H1 (cell line): ENCODE measurements around the gene COL4A3. TPM values are rescaled to one million over a fixed set of nuclear protein-coding genes. Genes with fewer than 3 reads are reported as not detected.

ENCODE experiments used
- CTCF ChIA-PET: fragments of 300-600 bp; sonication (Branson Sonifier 250); formaldehyde crosslinking; loops from one replicate; lab custom pipeline; 2021; ENCODE audit not compliant: partially characterized antibody; lab: Charles Lee
- POLR2A ChIA-PET: fragments of 300-600 bp; sonication (Branson Sonifier 250); formaldehyde crosslinking; loops from one replicate; lab custom pipeline; 2021; ENCODE audit warnings: inconsistent platforms; ENCODE audit not compliant: partially characterized antibody; lab: Charles Lee
- DNase-seq, 2 experiments: peaks; one replicate each; pipeline versions ENCODE4 v3.0.0 to v3.0.0-alpha.2; 2010 to 2022; ENCODE audit warnings: low spot score in 2 of 2, low read depth in 1 of 2, mixed read lengths in 1 of 2
- FAIRE-seq: peaks from 2 replicates; lab custom pipeline; 2011; peaks lifted over from hg19 to GRCh38; lab: Jason Lieb, UNC
- H2AFZ ChIP-seq: 2 replicates; pipeline ENCODE4 v1.8.1; 2012; ENCODE audit warnings: low read length, inconsistent platforms
- H2AK5ac ChIP-seq: 2 replicates; pipeline ENCODE4 v1.6.1; 2013; ENCODE audit warnings: low read depth, low read length
- H2BK120ac ChIP-seq: replicated peaks from 2 replicates; pipeline ENCODE3; 2013; ENCODE audit warnings: low read depth, low read length, inconsistent platforms
- H2BK12ac ChIP-seq: 2 replicates; pipeline ENCODE4 v1.6.1; 2013; ENCODE audit warnings: low read depth, low read length
- H2BK15ac ChIP-seq: 2 replicates; pipeline ENCODE4 v1.6.1; 2013; ENCODE audit warnings: low read length
- H2BK20ac ChIP-seq: 2 replicates; pipeline ENCODE4 v1.6.1; 2013; ENCODE audit warnings: low read length
- H2BK5ac ChIP-seq: 2 replicates; pipeline ENCODE4 v1.6.1; 2013; ENCODE audit warnings: low read depth, low read length
- H3K14ac ChIP-seq: 2 replicates; pipeline ENCODE4 v1.6.1; 2013; ENCODE audit warnings: inconsistent platforms; ENCODE audit not compliant: insufficient read length
- H3K18ac ChIP-seq: 2 replicates; pipeline ENCODE4 v1.6.1; 2013; ENCODE audit warnings: low read length; ENCODE audit errors: extremely low read depth
- H3K23ac ChIP-seq: 2 replicates; pipeline ENCODE4 v1.6.1; 2013; ENCODE audit warnings: inconsistent platforms; ENCODE audit not compliant: insufficient read length
- H3K23me2 ChIP-seq: 2 replicates; pipeline ENCODE4 v1.6.1; 2013; ENCODE audit warnings: low read depth, low read length
- H3K27ac ChIP-seq: 2 replicates; pipeline ENCODE4 v1.6.1; 2011; ENCODE audit warnings: low read depth, low read length, inconsistent platforms
- H3K27me3 ChIP-seq, 4 experiments: replicated peaks in 1 of 4; 1 replicate in 1 of 4; 2 replicates in 3 of 4; pipeline versions ENCODE4 v1.6.1 to v1.8.1; 2011 to 2013; ENCODE audit warnings: low read length in 3 of 4, mild to moderate bottlenecking in 3 of 4, inconsistent platforms in 2 of 4, mixed read lengths in 2 of 4, moderate library complexity in 1 of 4; ENCODE audit not compliant: control insufficient read depth in 3 of 4, insufficient read depth in 3 of 4; ENCODE audit errors: extremely low read depth in 1 of 4
- H3K36me3 ChIP-seq, 4 experiments: 2 replicates each; pipeline versions ENCODE4 v1.6.1 to v1.8.1; 2011 to 2013; ENCODE audit warnings: mild to moderate bottlenecking in 4 of 4, low read length in 3 of 4, moderate library complexity in 2 of 4, control low read depth in 1 of 4, inconsistent platforms in 1 of 4; ENCODE audit not compliant: insufficient read depth in 4 of 4, control insufficient read depth in 2 of 4
- H3K4ac ChIP-seq: replicated peaks from 2 replicates; pipeline ENCODE3; 2013; ENCODE audit warnings: low read length, low read depth, mixed read lengths, inconsistent platforms; ENCODE audit not compliant: insufficient read length
- H3K4me1 ChIP-seq, 4 experiments: replicated peaks in 1 of 4; 1 replicate in 1 of 4; 2 replicates in 3 of 4; pipeline versions ENCODE4 v1.6.1 to v1.8.1; 2011 to 2013; ENCODE audit warnings: low read length in 3 of 4, inconsistent platforms in 2 of 4, mixed read lengths in 1 of 4; ENCODE audit not compliant: insufficient read depth in 4 of 4, control insufficient read depth in 3 of 4
- H3K4me2 ChIP-seq, 2 experiments: 2 replicates each; pipeline versions ENCODE4 v1.6.1 to v1.8.1; 2011 to 2013; ENCODE audit warnings: low read depth in 2 of 2, low read length in 2 of 2, control low read depth in 1 of 2, inconsistent platforms in 1 of 2, mild to moderate bottlenecking in 1 of 2; ENCODE audit not compliant: insufficient read depth in 1 of 2
- H3K4me3 ChIP-seq, 4 experiments: fragments of 200-600, 300-600 bp in 1 of 4; sonication (generic), shearing (Covaris generic), sonication (Bioruptor Twin) in 1 of 4; 2 replicates each; pipeline versions ENCODE4 v1.5.1 to v1.8.1; 2011 to 2016; ENCODE audit warnings: low read length in 4 of 4, low read depth in 3 of 4, control low read depth in 2 of 4, inconsistent platforms in 2 of 4, mild to moderate bottlenecking in 2 of 4, mixed read lengths in 1 of 4, moderate library complexity in 1 of 4; ENCODE audit not compliant: insufficient read depth in 2 of 4; ENCODE audit errors: extremely low read depth in 1 of 4
- H3K56ac ChIP-seq: replicated peaks from 2 replicates; pipeline ENCODE3; 2013; ENCODE audit warnings: low read depth, mild to moderate bottlenecking, mixed read lengths, low read length, inconsistent platforms; ENCODE audit not compliant: insufficient read length
- H3K79me1 ChIP-seq: 2 replicates; pipeline ENCODE4 v1.6.1; 2013; ENCODE audit warnings: low read depth, low read length, control low read depth
- H3K79me2 ChIP-seq, 2 experiments: 2 replicates each; pipeline versions ENCODE4 v1.6.1 to v1.8.1; 2012 to 2013; ENCODE audit warnings: low read length in 2 of 2, mild to moderate bottlenecking in 2 of 2, inconsistent platforms in 1 of 2; ENCODE audit not compliant: insufficient read depth in 2 of 2, control insufficient read depth in 1 of 2
- H3K9ac ChIP-seq, 4 experiments: replicated peaks in 1 of 4; 1 replicate in 1 of 4; 2 replicates in 3 of 4; pipeline versions ENCODE4 v1.6.1 to v1.8.1; 2011 to 2013; ENCODE audit warnings: low read depth in 3 of 4, low read length in 3 of 4, control low read depth in 2 of 4, mild to moderate bottlenecking in 2 of 4, moderate library complexity in 2 of 4, inconsistent platforms in 1 of 4; ENCODE audit errors: extremely low read depth in 1 of 4
- H3K9me3 ChIP-seq, 2 experiments: 2 replicates each; pipeline versions ENCODE4 v1.6.1 to v1.8.1; 2012 to 2013; ENCODE audit warnings: mild to moderate bottlenecking in 2 of 2, moderate library complexity in 2 of 2, control low read depth in 1 of 2, inconsistent platforms in 1 of 2, low read depth in 1 of 2, low read length in 1 of 2, mixed read lengths in 1 of 2; ENCODE audit not compliant: insufficient read depth in 2 of 2
- H4K20me1 ChIP-seq, 2 experiments: replicated peaks in 1 of 2; 2 replicates each; pipeline versions ENCODE3 to v1.8.1; 2011 to 2013; ENCODE audit warnings: inconsistent platforms in 2 of 2, low read length in 2 of 2, mild to moderate bottlenecking in 1 of 2; ENCODE audit not compliant: insufficient read depth in 2 of 2, control insufficient read depth in 1 of 2
- H4K5ac ChIP-seq: 2 replicates; pipeline ENCODE4 v1.6.1; 2013; ENCODE audit warnings: low read length, low read depth, mixed read lengths, inconsistent platforms; ENCODE audit not compliant: insufficient read length
- H4K8ac ChIP-seq: 2 replicates; pipeline ENCODE4 v1.8.0; 2013; ENCODE audit warnings: mild to moderate bottlenecking, moderate library complexity, low read length, inconsistent platforms; ENCODE audit not compliant: insufficient read depth; ENCODE audit errors: extremely low read depth
- H4K91ac ChIP-seq: replicated peaks from 2 replicates; pipeline ENCODE3; 2013; ENCODE audit warnings: low read length, mixed read lengths, inconsistent platforms; ENCODE audit not compliant: insufficient read length
- BACH1 ChIP-seq: IDR thresholded peaks from 2 replicates; pipeline ENCODE4 v1.6.1; 2012; ENCODE audit warnings: low read length, improper control_type of control experiment
- CHD2 ChIP-seq: IDR thresholded peaks from 2 replicates; pipeline ENCODE4 v1.6.1; 2012; ENCODE audit warnings: low read length, improper control_type of control experiment
- EGR1 ChIP-seq: IDR thresholded peaks from 2 replicates; pipeline ENCODE4 v1.6.1; 2011; ENCODE audit warnings: low read depth, low read length, borderline replicate concordance
- NRF1 ChIP-seq: IDR thresholded peaks from 2 replicates; pipeline ENCODE4 v1.6.1; 2011; ENCODE audit warnings: mild to moderate bottlenecking, low read depth, low read length, improper control_type of control experiment
- RBBP5 ChIP-seq: IDR thresholded peaks from 2 replicates; pipeline ENCODE4 v1.7.1; 2012; ENCODE audit warnings: low read depth, mild to moderate bottlenecking, inconsistent platforms, low read length, moderate library complexity, borderline replicate concordance
- RNF2 ChIP-seq: fragments of 200-900, 300-1000 bp; sonication (generic); IDR thresholded peaks from 2 replicates; pipeline ENCODE4 v1.7.1; 2016; ENCODE audit warnings: borderline replicate concordance, low read depth, mild to moderate bottlenecking, antibody characterized with exemption, low read length; ENCODE audit not compliant: poor library complexity, severe bottlenecking; ENCODE audit errors: missing control alignments
- RXRA ChIP-seq: IDR thresholded peaks from 2 replicates; pipeline ENCODE4 v1.6.1; 2011; ENCODE audit warnings: low read depth, mild to moderate bottlenecking, low read length, moderate library complexity; ENCODE audit not compliant: insufficient read depth
- SIX5 ChIP-seq: IDR thresholded peaks from 2 replicates; pipeline ENCODE4 v1.6.1; 2011; ENCODE audit warnings: mild to moderate bottlenecking, low read depth, low read length
- SP1 ChIP-seq: IDR thresholded peaks from 2 replicates; pipeline ENCODE4 v1.6.1; 2011; ENCODE audit warnings: low read depth, low read length
- SP2 ChIP-seq: IDR thresholded peaks from 2 replicates; pipeline ENCODE4 v1.6.1; 2012; ENCODE audit warnings: mild to moderate bottlenecking, low read length, inconsistent platforms
- TBP ChIP-seq: IDR thresholded peaks from 2 replicates; pipeline ENCODE4 v1.6.1; 2011; ENCODE audit warnings: low read depth, low read length, improper control_type of control experiment
- TEAD4 ChIP-seq: IDR thresholded peaks from 2 replicates; pipeline ENCODE4 v1.6.1; 2012; ENCODE audit warnings: low read depth, low read length, inconsistent platforms, mixed read lengths
- YY1 ChIP-seq: IDR thresholded peaks from 2 replicates; pipeline ENCODE4 v1.6.1; 2011; ENCODE audit warnings: low read depth, mild to moderate bottlenecking, low read length
- ZNF274 ChIP-seq: IDR thresholded peaks from 2 replicates; pipeline ENCODE4 v1.7.0; 2012; ENCODE audit warnings: low read length, borderline replicate concordance; ENCODE audit errors: extremely low read depth
- polyA plus RNA-seq, 7 experiments: library from polyadenylated mRNA; depleted of rRNA in 3 of 7; stranded (reverse) in 5 of 7; unstranded in 2 of 7; fragments of >200 nt in 5 of 7; fragments of 200-250 nt in 2 of 7; gene quantifications; 1 replicate in 5 of 7; 2 replicates in 1 of 7; 4 replicates in 1 of 7; pipeline versions ENCODE4 v1.2.1 to v1.2.3, GENCODE V29; 2011 to 2013; ENCODE audit warnings: missing spikeins in 2 of 7, mixed read lengths in 2 of 7
- total RNA-seq: library from RNA; stranded (reverse); fragmentation: NEBNext Ultra II Directional; extraction: Animal tissue kit (Norgen Biotek cat#: 25700); gene quantifications from 2 replicates; pipeline ENCODE4 v1.2.1, GENCODE V29; 2021
- TF ChIP-seq, protein P1 (sequence below): IDR thresholded peaks from 2 replicates; pipeline ENCODE4 v1.6.1; 2011; ENCODE audit warnings: low read length, improper control_type of control experiment

COL4A3 gene
- total and polyA plus RNA-seq, 2 of the 8 experiments (the other 6 are each of a cell fraction or from before 2014, with no cell fraction given) = 0.12 to 0.17 TPM

DNA sequence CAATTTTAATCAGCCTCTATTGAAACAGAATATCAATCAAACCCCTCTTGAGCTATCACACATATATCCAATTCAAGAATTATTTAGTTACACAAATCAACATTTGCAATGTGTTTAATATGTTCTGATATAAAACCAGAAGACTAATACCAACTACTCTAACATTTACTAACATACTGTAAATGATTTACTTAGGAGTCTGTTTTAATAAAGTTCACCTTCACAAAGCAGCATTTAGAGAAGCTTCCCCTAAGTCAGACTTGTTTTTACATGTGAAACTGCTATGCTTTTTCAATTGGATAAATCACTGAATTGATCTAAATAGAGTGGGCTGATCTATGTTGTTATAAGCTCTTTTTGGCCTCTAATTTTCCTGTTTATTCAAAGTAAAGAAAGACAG lies 18.3 kb downstream of the COL4A3 start:
- DNase-seq = no peak
- H3K79me2 ChIP-seq = no peaks in the 10 kb centered on the region
- no peak overlapping the region for H3K18ac ChIP-seq
- H3K4me2 ChIP-seq = no peak overlapping the region
- no peak overlapping the region for H4K8ac ChIP-seq
- H4K91ac ChIP-seq = no peak overlapping the region
- no peak overlapping the region for H3K23ac ChIP-seq
- H3K23me2 ChIP-seq = no peaks in the 10 kb centered on the region
- ChIA-PET POLR2A (no interaction called here), CTCF (interaction anchor here (0.9 to 1.0 kb wide), 2 partner anchors 27 to 57 kb away, joined by 4 read pairs; no protein-coding TSS in a partner anchor)
- H3K56ac ChIP-seq = no peak overlapping the region
- H2BK120ac ChIP-seq = no peak overlapping the region
- no peak overlapping the region for H3K9ac ChIP-seq
- no peak overlapping the region for H3K4me3 ChIP-seq
- H4K20me1 ChIP-seq = no peaks in the 10 kb centered on the region
- no peak overlapping the region for H2BK15ac ChIP-seq
- H2BK12ac ChIP-seq = no peak overlapping the region
- no peak overlapping the region for H2BK5ac ChIP-seq
- no peak overlapping the region for H4K5ac ChIP-seq
- H3K79me1 ChIP-seq = no peaks in the 10 kb centered on the region
- no peak overlapping the region for H2AFZ ChIP-seq
- no peak overlapping the region for H3K14ac ChIP-seq
- H2AK5ac ChIP-seq = no peak overlapping the region
- H3K4me1 ChIP-seq = peaks cover 2 to 6% (median 4%) of the 10 kb centered on the region in 4 experiments; a peak in 4 of 7 replicates
- no peak overlapping the region for H3K4ac ChIP-seq
- no peak overlapping the region for H3K27ac ChIP-seq
- TF ChIP-seq RXRA = no peak
- TF ChIP-seq TBP = no peak
- TF ChIP-seq, protein P1, sequence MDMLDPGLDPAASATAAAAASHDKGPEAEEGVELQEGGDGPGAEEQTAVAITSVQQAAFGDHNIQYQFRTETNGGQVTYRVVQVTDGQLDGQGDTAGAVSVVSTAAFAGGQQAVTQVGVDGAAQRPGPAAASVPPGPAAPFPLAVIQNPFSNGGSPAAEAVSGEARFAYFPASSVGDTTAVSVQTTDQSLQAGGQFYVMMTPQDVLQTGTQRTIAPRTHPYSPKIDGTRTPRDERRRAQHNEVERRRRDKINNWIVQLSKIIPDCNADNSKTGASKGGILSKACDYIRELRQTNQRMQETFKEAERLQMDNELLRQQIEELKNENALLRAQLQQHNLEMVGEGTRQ = no peak
- TF ChIP-seq EGR1 = no peak
- no peak for TF ChIP-seq TEAD4
- TF ChIP-seq RBBP5 = no peak
- no peak for TF ChIP-seq SIX5
- no peak for TF ChIP-seq BACH1
- no peak for TF ChIP-seq RNF2
- no peak for TF ChIP-seq SP1
- no peak for TF ChIP-seq YY1
- TF ChIP-seq SP2 = no peak
- no peak for TF ChIP-seq CHD2
- no peak for TF ChIP-seq NRF1
- no peak for TF ChIP-seq ZNF274
- H3K36me3 ChIP-seq = no peaks in the 10 kb centered on the region
- no peaks in the 10 kb centered on the region for H3K9me3 ChIP-seq
- no peak overlapping the region for H2BK20ac ChIP-seq
- no peaks in the 10 kb centered on the region; a peak in 1 of 7 replicates for H3K27me3 ChIP-seq
- FAIRE-seq = no peak
